GM19397 (cell line): ENCODE data around the gene HIF1A.

Source experiments
- ATAC-seq: cut with Tn5 transposase; IDR thresholded peaks from one replicate; pipeline ENCODE4 v1.9.1; 2021; ENCODE audit warnings: mild to moderate bottlenecking, moderate library complexity; ENCODE audit not compliant: unreplicated experiment

HIF1A gene

GRCh38 chr14:61769893-61770292 is 74.6 kb downstream of the HIF1A start:
- ATAC-seq, result no peak

DNA sequence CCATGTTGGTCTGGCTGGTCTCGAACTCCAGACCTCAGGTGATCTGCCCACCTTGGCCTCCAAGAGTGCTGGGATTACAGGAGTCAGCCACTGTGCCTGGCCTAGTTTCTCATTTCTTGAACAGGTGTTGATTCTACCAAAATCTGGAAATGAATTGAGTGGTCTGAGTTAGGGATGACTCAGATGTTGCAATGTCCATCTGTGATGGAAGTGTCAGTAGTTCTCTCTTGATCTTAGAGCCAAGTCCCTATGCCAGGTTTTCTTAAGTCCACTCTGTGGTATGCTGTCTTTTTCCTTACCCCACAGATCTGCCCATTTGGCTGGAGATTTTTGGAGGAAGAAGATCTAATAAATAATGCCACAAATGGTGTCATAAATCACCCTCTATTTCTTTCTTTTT is 79.5 kb downstream of the HIF1A start:
- no peak for ATAC-seq

DNA sequence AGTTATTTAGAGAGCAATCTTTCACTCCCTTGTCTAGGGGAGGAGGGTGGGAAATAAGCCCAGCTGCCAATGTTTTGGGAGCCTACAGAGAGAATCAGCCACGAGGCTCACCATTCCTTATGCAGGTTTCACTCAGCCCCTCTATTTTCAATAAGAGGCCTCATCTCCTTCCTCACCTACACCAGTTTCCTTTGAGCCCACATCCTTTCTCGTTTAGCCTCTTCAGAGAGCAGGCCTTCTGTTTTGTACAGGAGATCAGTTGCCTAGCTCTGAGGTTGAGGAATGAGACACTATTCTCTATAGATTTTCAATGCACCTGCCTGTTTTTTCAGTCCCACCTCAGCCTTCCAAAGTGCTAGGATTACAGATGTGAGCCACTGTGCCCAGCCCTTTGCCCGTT is 84.8 kb downstream of the HIF1A start:
- ATAC-seq, result no peak

GRCh38 chr14:61797309-61797708 is 102.0 kb downstream of the HIF1A start:
- no peak for ATAC-seq
